Esophagus muscularis mucosa (tissue), 3 donors: Measurements from ENCODE around the gene MEGF8.

Source experiments
- POLR2A ChIP-seq: fragments of 450-650 bp; IDR thresholded peaks from one replicate; pipeline ENCODE4 v1.6.1; 2017; ENCODE audit warnings: antibody characterized with exemption, moderate library complexity, mild to moderate bottlenecking, low read depth
- TF ChIP-seq, protein P1 (sequence below), 3 experiments: fragments of 200-600 bp in 2 of 3; fragments of 450-650 bp in 1 of 3; sonication (generic) in 2 of 3; IDR thresholded peaks; one replicate each; pipeline ENCODE4 v1.5.1; 2017 to 2019; ENCODE audit warnings: antibody characterized with exemption in 3 of 3, mild to moderate bottlenecking in 2 of 3, moderate library complexity in 1 of 3

DNA sequence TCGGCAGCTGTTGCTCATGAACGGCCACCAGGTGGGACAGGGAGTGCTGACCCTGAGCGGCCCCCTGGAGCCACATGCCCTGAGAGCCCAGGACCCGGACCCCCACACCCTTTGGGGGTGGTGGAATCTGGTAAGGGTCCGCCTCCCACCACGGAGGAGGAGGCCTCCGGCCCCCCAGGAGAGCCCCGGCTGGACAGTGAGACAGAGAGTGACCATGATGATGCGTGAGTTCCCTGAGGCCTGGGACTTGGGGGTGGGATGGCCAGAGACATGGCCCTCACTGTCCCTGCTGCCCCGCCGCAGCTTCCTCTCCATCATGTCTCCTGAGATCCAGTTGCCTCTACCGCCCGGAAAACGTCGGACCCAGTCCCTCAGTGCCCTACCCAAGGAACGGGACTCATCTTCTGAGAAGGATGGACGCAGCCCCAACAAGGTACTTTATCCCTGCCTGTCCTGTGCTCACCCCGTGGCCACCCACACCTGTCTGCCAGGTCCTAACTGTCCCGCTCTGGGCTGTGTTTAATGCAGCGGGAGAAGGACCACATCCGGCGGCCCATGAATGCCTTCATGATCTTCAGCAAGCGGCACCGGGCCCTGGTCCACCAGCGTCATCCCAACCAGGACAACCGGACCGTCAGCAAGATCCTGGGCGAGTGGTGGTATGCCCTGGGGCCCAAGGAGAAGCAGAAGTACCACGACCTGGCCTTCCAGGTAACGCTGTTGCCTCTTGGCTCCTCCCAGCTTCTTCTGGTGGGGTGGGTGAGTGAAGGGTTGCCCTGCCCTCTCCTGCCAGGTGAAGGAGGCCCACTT, 38.2 kb upstream of the MEGF8 start:
- TF ChIP-seq, protein P1, sequence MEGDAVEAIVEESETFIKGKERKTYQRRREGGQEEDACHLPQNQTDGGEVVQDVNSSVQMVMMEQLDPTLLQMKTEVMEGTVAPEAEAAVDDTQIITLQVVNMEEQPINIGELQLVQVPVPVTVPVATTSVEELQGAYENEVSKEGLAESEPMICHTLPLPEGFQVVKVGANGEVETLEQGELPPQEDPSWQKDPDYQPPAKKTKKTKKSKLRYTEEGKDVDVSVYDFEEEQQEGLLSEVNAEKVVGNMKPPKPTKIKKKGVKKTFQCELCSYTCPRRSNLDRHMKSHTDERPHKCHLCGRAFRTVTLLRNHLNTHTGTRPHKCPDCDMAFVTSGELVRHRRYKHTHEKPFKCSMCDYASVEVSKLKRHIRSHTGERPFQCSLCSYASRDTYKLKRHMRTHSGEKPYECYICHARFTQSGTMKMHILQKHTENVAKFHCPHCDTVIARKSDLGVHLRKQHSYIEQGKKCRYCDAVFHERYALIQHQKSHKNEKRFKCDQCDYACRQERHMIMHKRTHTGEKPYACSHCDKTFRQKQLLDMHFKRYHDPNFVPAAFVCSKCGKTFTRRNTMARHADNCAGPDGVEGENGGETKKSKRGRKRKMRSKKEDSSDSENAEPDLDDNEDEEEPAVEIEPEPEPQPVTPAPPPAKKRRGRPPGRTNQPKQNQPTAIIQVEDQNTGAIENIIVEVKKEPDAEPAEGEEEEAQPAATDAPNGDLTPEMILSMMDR (IDR thresholded peaks at IDR 0.05) = no peak
- no peak for TF ChIP-seq POLR2A
